K562 (cell line): Measurements from ENCODE around the gene IFNAR2. TPM values are rescaled to one million over a fixed set of nuclear protein-coding genes. Genes with fewer than 3 reads are reported as not detected.

ENCODE experiments used
- CHD7 ChIP-seq: fragments of 200-600 bp; sonication (generic); IDR thresholded peaks from one replicate; pipeline ENCODE4 v1.6.1; 2012; ENCODE audit warnings: mild to moderate bottlenecking, low read depth, low read length, inconsistent platforms
- GMEB1 ChIP-seq: fragments of 250-450 bp; sonication (Bioruptor Pico); IDR thresholded peaks from 2 replicates; pipeline ENCODE4 v1.4.0; 2020; ENCODE audit warnings: mild to moderate bottlenecking
- NR2C2 ChIP-seq, 2 experiments: fragments of 200-800 bp in 1 of 2; sonication (Bioruptor generic) in 1 of 2; sonication (generic) in 1 of 2; formaldehyde crosslinking in 1 of 2; IDR thresholded peaks; 2 replicates each; pipeline versions ENCODE4 v1.6.1 to v1.8.0; 2016 to 2022; ENCODE audit warnings: mild to moderate bottlenecking in 1 of 2, missing compliant biosample characterization in 1 of 2, missing genetic modification characterization in 1 of 2, missing genetic modification reagents in 1 of 2
- PTTG1 ChIP-seq: fragments of 450-650 bp; IDR thresholded peaks from 2 replicates; pipeline ENCODE4 v1.6.1; 2016; ENCODE audit warnings: low read depth, mild to moderate bottlenecking, missing genetic modification characterization, missing compliant biosample characterization
- polyA plus RNA-seq, 8 experiments: library from polyadenylated mRNA; depleted of rRNA in 4 of 8; stranded (reverse) in 5 of 8; unstranded in 3 of 8; fragments of >200 nt; fragmentation: Nextera tagmentation in 2 of 8; fragmentation: Illumina TruSeq in 1 of 8; extraction: Ambion mirVana in 2 of 8; extraction: Trizol in 1 of 8; gene quantifications; 2 replicates each; pipeline versions ENCODE4 v1.2.1 to v1.2.3, GENCODE V29; 2011 to 2014; ENCODE audit warnings: inconsistent platforms in 1 of 8, missing spikeins in 1 of 8
- total RNA-seq, 7 experiments: library from RNA; depleted of rRNA in 6 of 7; stranded (reverse); fragments of >200 nt in 6 of 7; fragmentation: Illumina TruSeq in 2 of 7; extraction: Trizol in 2 of 7; gene quantifications; 2 replicates each; pipeline versions ENCODE4 v1.2.1 to v1.2.3, GENCODE V29; 2011 to 2021; ENCODE audit warnings: low replicate concordance in 1 of 7

The IFNAR2 gene
- total and polyA plus RNA-seq, 9 of the 15 experiments (the other 6 are each of a cell fraction or from before 2014, with no cell fraction given), result 1.7 to 48.3 (median 8.4) TPM

DNA sequence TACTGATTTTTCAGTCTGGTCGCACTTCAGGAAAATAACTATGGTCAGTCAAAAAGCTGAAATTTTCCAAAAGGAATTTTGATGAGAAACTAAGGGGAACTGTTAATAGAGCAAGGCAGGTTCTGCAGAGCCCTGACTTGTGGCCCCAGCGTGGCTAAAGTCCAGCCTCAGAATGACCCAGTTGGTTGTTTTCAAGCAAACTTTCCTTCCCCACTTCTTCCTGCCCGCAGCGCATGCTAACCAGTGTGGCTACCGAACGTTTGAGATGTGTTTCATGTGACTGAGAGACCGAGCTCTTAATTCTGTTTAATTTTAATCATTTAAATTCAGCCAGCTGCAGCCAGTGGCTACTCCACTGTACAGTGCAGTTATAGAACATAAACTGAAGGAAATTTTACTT lies 30.3 kb downstream of the IFNAR2 start (continued):
- TF ChIP-seq CHD7 (no peak), GMEB1 (CRISPR knock-in tag) (no peak), NR2C2 (CRISPR knock-in tag; IDR thresholded peaks at IDR 0.05) (no peak), NR2C2 (tag; IDR thresholded peaks at IDR 0.05) (no peak), PTTG1 (tag) (no peak)
